Colon (tissue), 2 donors: ENCODE measurements around the gene FAM222A.

ENCODE experiments used
- FAIRE-seq: peaks from 2 replicates; lab custom pipeline; 2012; peaks lifted over from hg19 to GRCh38; lab: Jason Lieb, UNC
- donor health status: control.
- donor health status: control.

Gene FAM222A

GRCh38 chr12:109713187-109714070 lies at the start of gene FAM222A:
TSS of gene FAM222A (plus strand) at chr12:109713825. CDS start at chr12:109744147, 30,322 bp downstream.
- FAIRE-seq: peak; percentile 55

GRCh38 chr12:109664402-109664801 lies 49.2 kb upstream of the FAM222A start:
- no peak for FAIRE-seq

- FAIRE-seq: no peak
These were observed 47.6 kb upstream of the FAM222A start for GRCh38 chr12:109666068-109666467.

GRCh38 chr12:109670731-109671130 lies 42.9 kb upstream of the FAM222A start:
- no peak for FAIRE-seq

- no peak for FAIRE-seq
These were observed 42.1 kb upstream of the FAM222A start for GRCh38 chr12:109671502-109671901.

- no peak for FAIRE-seq
These were observed 40.2 kb upstream of the FAM222A start for GRCh38 chr12:109673379-109673778.

GRCh38 chr12:109673884-109674283 lies 39.7 kb upstream of the FAM222A start:
- FAIRE-seq: no peak

GRCh38 chr12:109675411-109675810 lies 38.2 kb upstream of the FAM222A start:
- no peak for FAIRE-seq

- no peak for FAIRE-seq
These were observed 36.3 kb upstream of the FAM222A start for GRCh38 chr12:109677279-109677691.

GRCh38 chr12:109678719-109679118 lies 34.9 kb upstream of the FAM222A start:
- FAIRE-seq: no peak

GRCh38 chr12:109679501-109680263 lies 33.9 kb upstream of the FAM222A start:
- FAIRE-seq: no peak

GRCh38 chr12:109680264-109681005 lies 33.2 kb upstream of the FAM222A start:
- no peak for FAIRE-seq

- no peak for FAIRE-seq
These were observed 31.5 kb upstream of the FAM222A start for GRCh38 chr12:109681986-109682707.

- no peak for FAIRE-seq
These were observed 30.9 kb upstream of the FAM222A start for GRCh38 chr12:109682708-109683060.

GRCh38 chr12:109683316-109683715 lies 30.3 kb upstream of the FAM222A start:
- FAIRE-seq: no peak

GRCh38 chr12:109685574-109686447 lies 27.8 kb upstream of the FAM222A start:
- no peak for FAIRE-seq

- no peak for FAIRE-seq
These were observed 27.1 kb upstream of the FAM222A start for GRCh38 chr12:109686523-109686922.

- no peak for FAIRE-seq
These were observed 26.4 kb upstream of the FAM222A start for GRCh38 chr12:109687250-109687649.

- FAIRE-seq: no peak
These were observed 24.2 kb upstream of the FAM222A start for GRCh38 chr12:109689426-109689825.

- FAIRE-seq: no peak
These were observed 20.5 kb upstream of the FAM222A start for GRCh38 chr12:109693160-109693559.
